K562 (cell line): ENCODE results near the gene SSX4B. TPM values are rescaled to one million over a fixed set of nuclear protein-coding genes. Genes with fewer than 3 reads are reported as not detected.

Source experiments
- ATAC-seq: fragments of 200-7000 bp; cut with Tn5 transposase; 3 replicates; pipeline ENCODE4 v1.9.1; 2020; ENCODE audit warnings: moderate library complexity
- BruUV-seq: library from RNA; stranded (reverse); fragments of 400-500 nt; replicated peaks from 2 replicates; lab custom pipeline; 2021; lab: Mats Ljungman, UMichigan
- CTCF ChIA-PET: fragments of 300-600 bp; formaldehyde crosslinking; extraction: SDS; loops from one replicate; lab custom pipeline; 2021; ENCODE audit warnings: low intra/inter-chr PET ratio; lab: Yijun Ruan, JAX
- POLR2A ChIA-PET: fragments of 300-600, 350-650 bp; sonication (Branson Sonifier 250); formaldehyde crosslinking; extraction: SDS; loops from one replicate; lab custom pipeline; 2021; ENCODE audit warnings: antibody characterized with exemption, inconsistent platforms; lab: Yijun Ruan, JAX
- DNase-seq, 4 experiments: peaks; one replicate each; pipeline versions ENCODE4 v3.0.0 to v3.0.0-alpha.2; 2011 to 2018; ENCODE audit warnings: low spot score in 3 of 4, mixed read lengths in 3 of 4; ENCODE audit errors: extremely low read depth in 1 of 4
- FAIRE-seq: peaks from 2 replicates; lab custom pipeline; 2011; peaks lifted over from hg19 to GRCh38; lab: Jason Lieb, UNC
- H2AFZ ChIP-seq: 2 replicates; pipeline ENCODE4 v1.6.0; 2011; ENCODE audit warnings: low read depth, low read length, control low read depth, inconsistent platforms
- H3K27ac ChIP-seq: fragments of 200-600 bp; 3 replicates; pipeline ENCODE4 v1.8.0; 2011; ENCODE audit warnings: low read depth, mild to moderate bottlenecking, control low read depth, inconsistent platforms, low read length, moderate library complexity, mixed read lengths; ENCODE audit errors: extremely low read depth
- H3K27me3 ChIP-seq, 2 experiments: fragments of 300-600 bp in 1 of 2; 2 replicates in 1 of 2; 3 replicates in 1 of 2; pipeline versions ENCODE4 v1.6.0 to v1.8.0; 2011; ENCODE audit warnings: inconsistent platforms in 2 of 2, low read length in 2 of 2, mild to moderate bottlenecking in 1 of 2, mixed read lengths in 1 of 2, moderate library complexity in 1 of 2; ENCODE audit not compliant: control insufficient read depth in 2 of 2, insufficient read depth in 2 of 2
- H3K36me3 ChIP-seq: fragments of 300-600 bp; 3 replicates; pipeline ENCODE4 v1.8.0; 2011; ENCODE audit warnings: mild to moderate bottlenecking, low read length, inconsistent platforms; ENCODE audit not compliant: control insufficient read depth, insufficient read depth
- H3K4me1 ChIP-seq, 2 experiments: fragments of 200-600 bp in 1 of 2; replicated peaks in 1 of 2; 2 replicates in 1 of 2; 3 replicates in 1 of 2; pipeline versions ENCODE4 v1.5.1 to v1.8.0; 2011; ENCODE audit warnings: inconsistent platforms in 2 of 2, low read length in 2 of 2, mild to moderate bottlenecking in 1 of 2, mixed read lengths in 1 of 2, moderate library complexity in 1 of 2; ENCODE audit not compliant: control insufficient read depth in 2 of 2, insufficient read depth in 2 of 2
- H3K4me2 ChIP-seq: 2 replicates; pipeline ENCODE4 v1.6.1; 2011; ENCODE audit warnings: low read length, control low read depth, inconsistent platforms, mixed read lengths; ENCODE audit not compliant: insufficient read depth
- H3K4me3 ChIP-seq: fragments of 200-600 bp; sonication (generic), shearing (Covaris generic); 2 replicates; pipeline ENCODE4 v1.5.1; 2016; ENCODE audit warnings: control low read depth, inconsistent platforms
- H3K79me2 ChIP-seq: fragments of 200-600 bp; 3 replicates; pipeline ENCODE4 v1.8.0; 2011; ENCODE audit warnings: low read length, inconsistent platforms; ENCODE audit not compliant: control insufficient read depth, insufficient read depth
- H3K9ac ChIP-seq, 2 experiments: 2 replicates each; pipeline versions ENCODE4 v1.6.0 to v1.6.1; 2011; ENCODE audit warnings: low read depth in 2 of 2, low read length in 2 of 2, control low read depth in 1 of 2, inconsistent platforms in 1 of 2, mild to moderate bottlenecking in 1 of 2, mixed read lengths in 1 of 2; ENCODE audit not compliant: insufficient read depth in 1 of 2
- H3K9me1 ChIP-seq: one replicate; pipeline ENCODE4 v1.6.0; 2011; ENCODE audit warnings: inconsistent platforms, mild to moderate bottlenecking, low read length, moderate library complexity; ENCODE audit not compliant: control insufficient read depth, insufficient read depth
- H3K9me3 ChIP-seq: replicated peaks from 2 replicates; pipeline ENCODE4 v1.5.1; 2011; ENCODE audit warnings: low read depth, low read length, inconsistent platforms; ENCODE audit not compliant: control insufficient read depth, insufficient read depth
- H4K20me1 ChIP-seq: replicated peaks from 2 replicates; pipeline ENCODE4 v1.6.1; 2011; ENCODE audit warnings: low read length, inconsistent platforms, mixed read lengths; ENCODE audit not compliant: control insufficient read depth, insufficient read depth
- ARID3B ChIP-seq: fragments of 250-450 bp; sonication (Bioruptor Pico); IDR thresholded peaks from 2 replicates; pipeline ENCODE4 v1.4.0; 2020; ENCODE audit warnings: borderline replicate concordance
- MCM2 ChIP-seq: fragments of 450-650 bp; IDR thresholded peaks from 2 replicates; pipeline ENCODE4 v1.6.1; 2017; ENCODE audit warnings: low read depth, mild to moderate bottlenecking
- MIER1 ChIP-seq: fragments of 450-650 bp; IDR thresholded peaks from 2 replicates; pipeline ENCODE4 v1.6.1; 2016; ENCODE audit warnings: antibody characterized with exemption, mild to moderate bottlenecking, low read depth
- POLR2A ChIP-seq: fragments of 450-650 bp; conservative IDR thresholded peaks from 2 replicates; pipeline ENCODE4 v1.6.1; 2016
- POLR2AphosphoS2 ChIP-seq: IDR thresholded peaks from 2 replicates; pipeline ENCODE4 v1.6.1; 2012; ENCODE audit warnings: low read length, improper control_type of control experiment
- RBFOX2 ChIP-seq: fragments of 200-400 bp; formaldehyde crosslinking; IDR thresholded peaks from 2 replicates; pipeline ENCODE4 v1.6.1; 2017; ENCODE audit warnings: low read depth, mild to moderate bottlenecking, low read length, moderate library complexity
- SUPT5H ChIP-seq: fragments of 450-650 bp; IDR thresholded peaks from 2 replicates; pipeline ENCODE4 v1.6.1; 2016
- ZNF146 ChIP-seq: IDR thresholded peaks from one replicate; pipeline ENCODE4 v1.6.1; 2018; ENCODE audit warnings: missing compliant biosample characterization; ENCODE audit not compliant: unreplicated experiment
- ZNF347 ChIP-seq: fragments of 450-650 bp; formaldehyde crosslinking; IDR thresholded peaks from 2 replicates; pipeline ENCODE4 v1.4.0; 2020; ENCODE audit warnings: low read depth, mild to moderate bottlenecking, moderate library complexity
- WGBS: fragments of 100-300 bp; shearing (Covaris generic); methylation state at CpG from one replicate; pipeline ENCODE4 v1.1.6; 2016; ENCODE audit warnings: low coverage, mixed read lengths; ENCODE audit not compliant: insufficient coverage; ENCODE audit errors: missing lambda C conversion rate; 5-methylcytosine and 5-hydroxymethylcytosine counted together
- in situ Hi-C: fragments of 300-500 bp; cut with MboI; formaldehyde crosslinking; loops from 4 replicates; pipeline ENCODE4 v1.15.0; 2018; ENCODE audit warnings: inconsistent platforms, mixed read lengths
- intact Hi-C: fragments of 100-400 bp; cut with micrococcal nuclease; formaldehyde crosslinking; loops from 2 replicates; pipeline ENCODE4 v1.14.2; 2022
- polyA plus RNA-seq, 8 experiments: library from polyadenylated mRNA; depleted of rRNA in 4 of 8; stranded (reverse) in 5 of 8; unstranded in 3 of 8; fragments of >200 nt; fragmentation: Nextera tagmentation in 2 of 8; fragmentation: Illumina TruSeq in 1 of 8; extraction: Ambion mirVana in 2 of 8; extraction: Trizol in 1 of 8; gene quantifications; 2 replicates each; pipeline versions ENCODE4 v1.2.1 to v1.2.3, GENCODE V29; 2011 to 2014; ENCODE audit warnings: inconsistent platforms in 1 of 8, missing spikeins in 1 of 8
- total RNA-seq, 7 experiments: library from RNA; depleted of rRNA in 6 of 7; stranded (reverse); fragments of >200 nt in 6 of 7; fragmentation: Illumina TruSeq in 2 of 7; extraction: Trizol in 2 of 7; gene quantifications; 2 replicates each; pipeline versions ENCODE4 v1.2.1 to v1.2.3, GENCODE V29; 2011 to 2021; ENCODE audit warnings: low replicate concordance in 1 of 7

Gene SSX4B
- total and polyA plus RNA-seq, 9 of the 15 experiments (the other 6 are each of a cell fraction or from before 2014, with no cell fraction given) = 0.29 to 10.0 (median 4.9) TPM; not detected in 2

GRCh38 chrX:48460606-48461005 lies 48.8 kb upstream of the SSX4B start:
- H3K4me3 ChIP-seq = no peak overlapping the region
- ATAC-seq (no peak), FAIRE-seq (no peak), DNase-seq (no peak)
- in situ Hi-C loops = no loop called here
- intact Hi-C loops = no loop called here
- CTCF ChIA-PET = no interaction called here
- no peak overlapping the region for H3K9ac ChIP-seq
- H3K9me3 ChIP-seq = no peaks in the 10 kb centered on the region
- H3K9me1 ChIP-seq = no peaks in the 10 kb centered on the region
- WGBS = 97% methylated on average over 10 of the region's 11 CpGs
- POLR2A ChIA-PET = interaction anchor here (0.5 kb wide), 1 partner anchor 119 kb away, joined by 3 read pairs; no protein-coding TSS in a partner anchor
- H3K27me3 ChIP-seq = no peaks in the 10 kb centered on the region
- H3K4me1 ChIP-seq = peaks cover 5 to 12% of the 10 kb centered on the region in 2 experiments; a peak in 4 of 5 replicates
- H2AFZ ChIP-seq = no peak overlapping the region
- H3K4me2 ChIP-seq = no peak overlapping the region
- no TSS peak for BruUV-seq
- H3K79me2 ChIP-seq = peaks cover 19% of the 10 kb centered on the region
- TF ChIP-seq RBFOX2 = peak; percentile 41
- TF ChIP-seq ZNF347 (CRISPR knock-in tag) = no peak
- H3K27ac ChIP-seq = no peak overlapping the region
- peaks cover 62% of the 10 kb centered on the region for H3K36me3 ChIP-seq
- no peaks in the 10 kb centered on the region for H4K20me1 ChIP-seq

- ATAC-seq (no peak), DNase-seq (no peak), FAIRE-seq (no peak)
- H3K27ac ChIP-seq = no peak overlapping the region
- H3K36me3 ChIP-seq = peaks cover 56% of the 10 kb centered on the region
- H3K9ac ChIP-seq = no peak overlapping the region
- no peak overlapping the region for H2AFZ ChIP-seq
- H3K4me3 ChIP-seq = no peak overlapping the region
- CTCF ChIA-PET = no interaction called here
- POLR2A ChIA-PET = no interaction called here
- no peaks in the 10 kb centered on the region for H3K27me3 ChIP-seq
- intact Hi-C loops = no loop called here
- in situ Hi-C loops = no loop called here
- H3K9me1 ChIP-seq = no peaks in the 10 kb centered on the region
- H3K4me1 ChIP-seq = peaks cover 0 to 6% of the 10 kb centered on the region in 2 experiments; a peak in 3 of 5 replicates
- no peaks in the 10 kb centered on the region for H3K9me3 ChIP-seq
- H3K79me2 ChIP-seq = peaks cover 13% of the 10 kb centered on the region
- 100% methylated on average over 2 of the region's 3 CpGs for WGBS
- TF ChIP-seq POLR2AphosphoS2 = no peak
- no peak for TF ChIP-seq ARID3B (CRISPR knock-in tag)
- no peak for TF ChIP-seq ZNF146 (CRISPR knock-in tag)
- peak; percentile 50; the same call in 1 of the 2 replicates for TF ChIP-seq SUPT5H
- no peak for TF ChIP-seq MCM2
- no peak for TF ChIP-seq MIER1
- TF ChIP-seq POLR2A = peak; percentile 55; the same call in 1 of the 2 replicates
- no peak overlapping the region for H3K4me2 ChIP-seq
- H4K20me1 ChIP-seq = no peaks in the 10 kb centered on the region
- no TSS peak for BruUV-seq
Measured at GRCh38 chrX:48460031-48460430, 48.3 kb upstream of the SSX4B start.
